ENCODE measurements around the gene RRM2. TPM values are rescaled to one million over a fixed set of nuclear protein-coding genes. Genes with fewer than 3 reads are reported as not detected.
A peak's percentile ranks its signal among the peaks of the same experiment; 100 is the strongest.
"Not testable (repeated sequence)": the region's sequence is repeated elsewhere in the genome, so short reads cannot be mapped to it uniquely, and the experiment has no call there.

RRM2 gene
- total RNA-seq, 6 donors from 2014 or later: 2.1 to 12.9 (median 3.2) TPM

- DNase-seq: no peak
- no peak overlapping the region for H3K27ac ChIP-seq
- ATAC-seq (ENCODE audit: low FRiP score in 2 of 2): no peak
- H3K4me3 ChIP-seq: no peak overlapping the region
- no peaks in the 10 kb centered on the region for H3K36me3 ChIP-seq
- H3K27me3 ChIP-seq: peaks cover 0 to 6% (median 3%) of the 10 kb centered on the region in 4 donors
- H3K9me3 ChIP-seq: no peaks in the 10 kb centered on the region
- TF ChIP-seq POLR2A (IDR thresholded peaks at IDR 0.05) (no peak), EP300 (IDR thresholded peaks at IDR 0.05) (no peak), CTCF (IDR thresholded peaks at IDR 0.05) (no peak), POLR2AphosphoS5 (IDR thresholded peaks at IDR 0.05) (no peak)
- WGBS, 2 donors: 70 to 71% methylated on average over 5 to 8 of the region's 8 CpGs
- H3K4me1 ChIP-seq: peaks cover 6 to 9% (median 7%) of the 10 kb centered on the region in 4 donors
Observed at GRCh38 chr2:10087360-10087759, 35.2 kb upstream of the RRM2 start.

GRCh38 chr2:10089565-10090190 lies 32.9 kb upstream of the RRM2 start:
- Histone ChIP-seq H3K4me3 (no peak overlapping the region), H3K4me1 (peaks cover 6 to 9% (median 7%) of the 10 kb centered on the region in 4 donors), H3K27me3 (peaks cover 0 to 6% (median 2%) of the 10 kb centered on the region in 4 donors), H3K9me3 (no peaks in the 10 kb centered on the region), H3K36me3 (no peaks in the 10 kb centered on the region), H3K27ac (no peak overlapping the region)
- DNase-seq (no peak), ATAC-seq (ENCODE audit: low FRiP score in 2 of 2) (no peak)
- TF ChIP-seq CTCF (IDR thresholded peaks at IDR 0.05) (no peak), POLR2A (IDR thresholded peaks at IDR 0.05) (no peak), POLR2AphosphoS5 (IDR thresholded peaks at IDR 0.05) (no peak), EP300 (IDR thresholded peaks at IDR 0.05) (no peak)
- WGBS, 2 donors: 39 to 60% methylated on average over 5 of the region's 5 CpGs

- Histone ChIP-seq H3K27me3 (peaks cover 0 to 6% (median 2%) of the 10 kb centered on the region in 4 donors), H3K4me3 (peak overlapping the region in 3 of 4 donors; percentile 35 to 51 (median 43)), H3K9me3 (no peaks in the 10 kb centered on the region), H3K4me1 (peaks cover 6 to 9% (median 7%) of the 10 kb centered on the region in 4 donors), H3K27ac (no peak overlapping the region), H3K36me3 (no peaks in the 10 kb centered on the region)
- TF ChIP-seq POLR2AphosphoS5 (IDR thresholded peaks at IDR 0.05) (no peak), CTCF (IDR thresholded peaks at IDR 0.05) (no peak), EP300 (IDR thresholded peaks at IDR 0.05) (no peak)
- peak; percentile 49 to 84 for DNase-seq
- WGBS, 2 donors: 10 to 28% methylated on average over 15 to 22 of the region's 52 CpGs
- peak; percentile 60 to 80 for ATAC-seq (ENCODE audit: low FRiP score in 2 of 2)
Observed at GRCh38 chr2:10091182-10091888, 31.2 kb upstream of the RRM2 start.

GRCh38 chr2:10091889-10092244 lies 30.7 kb upstream of the RRM2 start:
- not testable (repeated sequence) for H3K27ac ChIP-seq; H3K9me3 ChIP-seq; H3K27me3 ChIP-seq; ATAC-seq (ENCODE audit: low FRiP score in 2 of 2); H3K36me3 ChIP-seq; DNase-seq; H3K4me1 ChIP-seq
- peak overlapping the region in 2 of 4 donors; percentile 43 to 51 for H3K4me3 ChIP-seq
- WGBS, 2 donors: 100% methylated on average over 2 of the region's 2 CpGs

- H3K4me3 ChIP-seq: no peak overlapping the region
- no peak for ATAC-seq (ENCODE audit: low FRiP score in 2 of 2)
- no peaks in the 10 kb centered on the region for H3K36me3 ChIP-seq
- no peak for TF ChIP-seq POLR2AphosphoS5 (IDR thresholded peaks at IDR 0.05)
- TF ChIP-seq EP300 (IDR thresholded peaks at IDR 0.05): no peak
- TF ChIP-seq CTCF (IDR thresholded peaks at IDR 0.05): no peak
- TF ChIP-seq POLR2A (IDR thresholded peaks at IDR 0.05): no peak
- H3K27ac ChIP-seq: no peak overlapping the region
- H3K4me1 ChIP-seq: peaks cover 6 to 16% (median 10%) of the 10 kb centered on the region in 4 donors
- DNase-seq: no peak
- no peaks in the 10 kb centered on the region for H3K9me3 ChIP-seq
- 85 to 90% methylated on average over 12 to 13 of the region's 13 CpGs for WGBS, 2 donors
- peaks cover 0 to 6% (median 2%) of the 10 kb centered on the region in 4 donors for H3K27me3 ChIP-seq
Observed at GRCh38 chr2:10094271-10094814, 28.2 kb upstream of the RRM2 start.

Measured in upper lobe of left lung (tissue), 6 donors.